ENCODE data around the gene TOP3A. TPM values are rescaled to one million over a fixed set of nuclear protein-coding genes. Genes with fewer than 3 reads are reported as not detected.

The TOP3A gene
- total and polyA plus RNA-seq, 2 donors (not counting 1 experiment from before 2014, with no cell fraction given) = 13.4 to 55.8 TPM

DNA sequence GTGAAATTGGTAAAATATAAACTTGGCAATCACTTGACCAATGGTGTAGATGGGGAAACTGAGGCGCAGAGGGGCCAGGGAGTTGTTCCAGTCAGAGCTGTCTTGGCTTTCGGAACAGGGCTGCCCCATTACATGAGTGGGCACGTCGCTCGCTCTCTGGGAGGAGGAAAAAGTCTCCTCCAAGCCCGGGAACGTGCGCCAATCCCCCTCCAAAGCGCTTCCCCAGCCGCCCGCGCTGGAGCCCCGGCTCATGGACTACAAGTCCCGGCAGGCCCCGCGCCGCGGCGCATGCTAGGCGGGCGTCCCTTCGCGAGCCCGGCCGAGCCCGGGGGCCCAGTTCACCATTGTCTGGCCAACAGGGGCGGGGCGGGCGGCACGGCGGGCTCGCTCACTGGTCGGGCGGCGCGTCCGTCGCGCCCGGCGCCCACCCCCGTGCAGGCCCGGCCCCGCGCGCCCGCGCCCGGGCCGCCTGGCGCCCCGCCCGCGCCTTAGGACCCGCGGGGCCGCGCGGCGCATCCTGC, 89.6 kb downstream of the TOP3A start, which contains the start of gene LLGL1:
TSS of gene LLGL1 (plus strand) at position 515 of the 521 bp plus-strand sequence. CDS start 48 bp downstream, outside the sequence.
- Histone ChIP-seq H3K4me1 (ENCODE audit: control insufficient read depth in 2 of 2, insufficient read depth in 2 of 2, low read length in 2 of 2) (peaks cover 10 to 16% of the 10 kb centered on the region in 2 donors), H3K36me3 (replicated peaks in 1 of 2; ENCODE audit: control extremely low read depth in 1 of 2, control insufficient read depth in 1 of 2, extremely low read depth in 1 of 2, insufficient read depth in 2 of 2, low read length in 1 of 2) (no peaks in the 10 kb centered on the region), H3K4me2 (replicated peaks; ENCODE audit: low read depth, low read length, poor library complexity, severe bottlenecking) (peak within 1 kb of the TSS; percentile 93), H3K27ac (ENCODE audit: low read length in 2 of 2) (no peak within 1 kb of the TSS), H3K79me2 (ENCODE audit: control insufficient read depth, insufficient read depth, low read length) (peaks cover 13% of the 10 kb centered on the region), H3K9ac (ENCODE audit: low read length) (peak within 1 kb of the TSS; percentile 67), H3K4me3 (ENCODE audit: control extremely low read depth in 1 of 5, extremely low read depth in 1 of 5, insufficient read depth in 1 of 5, low read depth in 2 of 5, low read length in 4 of 5) (peak within 1 kb of the TSS; percentile 59 to 80 (median 70)), H2AFZ (ENCODE audit: insufficient read depth, low read depth, low read length, poor library complexity, severe bottlenecking) (peak within 1 kb of the TSS; percentile 90), H3K9me3 (ENCODE audit: control extremely low read depth in 1 of 3, control insufficient read depth in 2 of 3, insufficient read depth in 1 of 3, low read length in 2 of 3) (no peaks in the 10 kb centered on the region), H3K27me3 (replicated peaks in 1 of 4; ENCODE audit: control extremely low read depth in 1 of 4, control insufficient read depth in 3 of 4, insufficient read depth in 4 of 4, low read length in 3 of 4) (no peaks in the 10 kb centered on the region), H4K20me1 (ENCODE audit: control insufficient read depth, insufficient read depth, low read length, poor library complexity, severe bottlenecking) (no peaks in the 10 kb centered on the region)
- H3K27ac Mint-ChIP-seq = peak within 1 kb of the TSS; percentile 76
- under 1% methylated on average over 60 of the region's 60 CpGs for WGBS (ENCODE audit: insufficient coverage)
- no peaks in the 10 kb centered on the region for H3K9me3 Mint-ChIP-seq (ENCODE audit: insufficient read depth)
- peak within 1 kb of the TSS; percentile 91 for H3K4me3 Mint-ChIP-seq
- ChIA-PET POLR2A (interaction anchor here (0.6 kb wide), 2 partner anchors 18 to 402 kb away, joined by 3 to 4 read pairs; no protein-coding TSS in a partner anchor), CTCF (no interaction called here)
- peak; percentile 95 for DNase-seq
- ATAC-seq (ENCODE audit: low read depth) = peak; percentile 98
- peaks cover 10% of the 10 kb centered on the region for H3K4me1 Mint-ChIP-seq
- H3K27me3 Mint-ChIP-seq = no peaks in the 10 kb centered on the region
- TF ChIP-seq, protein P1, sequence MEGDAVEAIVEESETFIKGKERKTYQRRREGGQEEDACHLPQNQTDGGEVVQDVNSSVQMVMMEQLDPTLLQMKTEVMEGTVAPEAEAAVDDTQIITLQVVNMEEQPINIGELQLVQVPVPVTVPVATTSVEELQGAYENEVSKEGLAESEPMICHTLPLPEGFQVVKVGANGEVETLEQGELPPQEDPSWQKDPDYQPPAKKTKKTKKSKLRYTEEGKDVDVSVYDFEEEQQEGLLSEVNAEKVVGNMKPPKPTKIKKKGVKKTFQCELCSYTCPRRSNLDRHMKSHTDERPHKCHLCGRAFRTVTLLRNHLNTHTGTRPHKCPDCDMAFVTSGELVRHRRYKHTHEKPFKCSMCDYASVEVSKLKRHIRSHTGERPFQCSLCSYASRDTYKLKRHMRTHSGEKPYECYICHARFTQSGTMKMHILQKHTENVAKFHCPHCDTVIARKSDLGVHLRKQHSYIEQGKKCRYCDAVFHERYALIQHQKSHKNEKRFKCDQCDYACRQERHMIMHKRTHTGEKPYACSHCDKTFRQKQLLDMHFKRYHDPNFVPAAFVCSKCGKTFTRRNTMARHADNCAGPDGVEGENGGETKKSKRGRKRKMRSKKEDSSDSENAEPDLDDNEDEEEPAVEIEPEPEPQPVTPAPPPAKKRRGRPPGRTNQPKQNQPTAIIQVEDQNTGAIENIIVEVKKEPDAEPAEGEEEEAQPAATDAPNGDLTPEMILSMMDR (IDR thresholded peaks at IDR 0.05) = no peak
- no peak for TF ChIP-seq EZH2 (IDR thresholded peaks at IDR 0.05; ENCODE audit: borderline replicate concordance, insufficient read depth, low read depth, low read length, poor library complexity, severe bottlenecking)
- intact Hi-C loops (cut with micrococcal nuclease) = loop anchor here (1.0 kb wide), 4 partner anchors 35 to 90 kb away; partner anchors contain the start of genes ALKBH5, MIEF2 and SMCR8
